Tibial artery (tissue), 4 donors: Measurements from ENCODE around the gene CRACDL.
A peak's percentile ranks its signal among the peaks of the same experiment; 100 is the strongest.

ENCODE experiments used
- DNase-seq, 2 donors: peaks; one replicate each; pipeline ENCODE4 v3.0.0-alpha.2; 2019
- H3K27ac ChIP-seq, 2 donors: fragments of 200-600 bp; sonication (generic) in 1 of 2; 1 replicate in 1 of 2; 2 replicates in 1 of 2; pipeline ENCODE4 v1.5.1; 2018 to 2019; ENCODE audit warnings: mild to moderate bottlenecking in 1 of 2
- H3K27me3 ChIP-seq, 2 donors: fragments of 200-600 bp; sonication (generic) in 1 of 2; one replicate each; pipeline versions ENCODE4 v1.5.1 to v1.6.0; 2016 to 2019
- H3K36me3 ChIP-seq, 3 donors: fragments of 200-600 bp; sonication (generic) in 2 of 3; one replicate each; pipeline ENCODE4 v1.5.1; 2016 to 2019; ENCODE audit warnings: mild to moderate bottlenecking in 2 of 3
- H3K4me1 ChIP-seq, 4 donors: fragments of 200-600 bp; sonication (generic) in 2 of 4; 1 replicate in 3 of 4; 2 replicates in 1 of 4; pipeline ENCODE4 v1.5.1; 2016 to 2019
- H3K4me3 ChIP-seq, 2 donors: fragments of 200-600 bp; sonication (generic) in 1 of 2; 1 replicate in 1 of 2; 2 replicates in 1 of 2; pipeline ENCODE4 v1.5.1; 2018 to 2019; ENCODE audit warnings: mild to moderate bottlenecking in 2 of 2
- H3K9me3 ChIP-seq, 3 donors: fragments of 200-600 bp; sonication (generic) in 1 of 3; one replicate each; pipeline ENCODE4 v1.5.1; 2016 to 2019
- intact Hi-C: fragments of 100-400 bp; cut with DNase I; formaldehyde crosslinking; loops from one replicate; pipeline ENCODE4 v1.15.0; 2023; ENCODE audit warnings: low total_unique reads
- TF ChIP-seq, protein P1 (sequence below), 2 experiments: fragments of 200-600 bp in 1 of 2; fragments of 450-650 bp in 1 of 2; IDR thresholded peaks; one replicate each; pipeline ENCODE4 v1.5.1; 2017 to 2019; ENCODE audit warnings: antibody characterized with exemption in 2 of 2, mild to moderate bottlenecking in 1 of 2, moderate library complexity in 1 of 2

Gene CRACDL

DNA sequence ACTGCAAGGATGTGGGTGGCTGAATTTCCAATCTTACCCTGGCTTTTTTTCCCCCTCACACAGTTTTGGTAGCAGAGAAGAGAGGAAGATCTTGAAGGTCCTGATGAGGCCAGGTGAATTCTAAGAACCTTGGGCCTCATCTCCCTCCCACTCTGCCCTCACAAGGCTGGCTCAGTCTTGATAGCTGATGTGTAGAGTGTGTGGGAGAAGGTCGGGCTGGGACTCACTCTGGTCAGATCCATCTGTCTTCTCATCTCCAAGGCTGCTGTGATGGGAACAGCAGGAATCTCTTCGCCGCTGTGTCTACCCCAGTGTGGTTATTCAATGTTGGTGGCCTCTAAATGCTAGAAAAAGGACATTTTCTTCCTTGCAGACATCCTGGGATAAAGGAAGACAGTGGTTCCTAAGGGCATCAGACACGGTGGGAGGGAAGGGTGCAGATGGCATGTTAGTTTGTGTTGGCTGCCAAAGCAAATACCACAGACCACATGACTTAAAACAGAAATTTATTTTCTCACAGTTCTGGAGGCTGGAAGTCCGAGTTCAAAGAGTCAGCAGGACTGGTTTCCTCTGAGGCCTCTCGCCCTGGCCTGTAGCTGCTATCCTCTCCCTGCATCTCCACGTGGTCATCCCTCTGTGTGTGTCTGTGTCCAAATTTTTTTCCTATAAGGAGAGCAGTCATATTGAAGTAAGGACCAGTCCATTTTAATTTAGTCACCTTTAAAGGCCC, 167.5 kb downstream of the CRACDL start:
- H3K27ac ChIP-seq = peak overlapping the region; percentile 5 to 15
- no peaks in the 10 kb centered on the region for H3K36me3 ChIP-seq
- TF ChIP-seq, protein P1, sequence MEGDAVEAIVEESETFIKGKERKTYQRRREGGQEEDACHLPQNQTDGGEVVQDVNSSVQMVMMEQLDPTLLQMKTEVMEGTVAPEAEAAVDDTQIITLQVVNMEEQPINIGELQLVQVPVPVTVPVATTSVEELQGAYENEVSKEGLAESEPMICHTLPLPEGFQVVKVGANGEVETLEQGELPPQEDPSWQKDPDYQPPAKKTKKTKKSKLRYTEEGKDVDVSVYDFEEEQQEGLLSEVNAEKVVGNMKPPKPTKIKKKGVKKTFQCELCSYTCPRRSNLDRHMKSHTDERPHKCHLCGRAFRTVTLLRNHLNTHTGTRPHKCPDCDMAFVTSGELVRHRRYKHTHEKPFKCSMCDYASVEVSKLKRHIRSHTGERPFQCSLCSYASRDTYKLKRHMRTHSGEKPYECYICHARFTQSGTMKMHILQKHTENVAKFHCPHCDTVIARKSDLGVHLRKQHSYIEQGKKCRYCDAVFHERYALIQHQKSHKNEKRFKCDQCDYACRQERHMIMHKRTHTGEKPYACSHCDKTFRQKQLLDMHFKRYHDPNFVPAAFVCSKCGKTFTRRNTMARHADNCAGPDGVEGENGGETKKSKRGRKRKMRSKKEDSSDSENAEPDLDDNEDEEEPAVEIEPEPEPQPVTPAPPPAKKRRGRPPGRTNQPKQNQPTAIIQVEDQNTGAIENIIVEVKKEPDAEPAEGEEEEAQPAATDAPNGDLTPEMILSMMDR (IDR thresholded peaks at IDR 0.05) = no peak
- DNase-seq = no peak
- no peaks in the 10 kb centered on the region for H3K27me3 ChIP-seq
- no peak overlapping the region for H3K4me3 ChIP-seq
- no peaks in the 10 kb centered on the region for H3K9me3 ChIP-seq
- peaks cover 0 to 15% (median 12%) of the 10 kb centered on the region in 4 donors for H3K4me1 ChIP-seq
- intact Hi-C loops = no loop called here

DNA sequence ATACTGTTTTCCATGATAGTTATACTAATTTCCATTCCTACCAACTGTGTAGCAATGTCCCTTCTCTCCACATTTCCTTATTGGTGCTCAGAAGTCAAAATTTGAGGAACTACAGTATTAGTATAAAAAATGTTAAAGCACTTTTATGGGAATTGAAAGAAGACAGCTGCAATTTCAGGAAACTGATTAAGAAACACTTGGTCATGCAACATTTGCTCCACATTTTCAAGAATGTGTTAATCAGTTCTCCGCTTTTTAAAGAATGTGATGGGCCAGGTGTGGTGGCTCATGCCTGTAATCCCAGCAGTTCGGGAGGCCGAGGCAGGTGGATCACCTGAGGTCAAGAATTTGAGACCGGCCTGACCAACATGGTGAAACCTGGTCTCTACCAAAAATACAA, 171.5 kb downstream of the CRACDL start:
- DNase-seq = no peak
- Histone ChIP-seq H3K27me3 (no peaks in the 10 kb centered on the region), H3K4me3 (no peak overlapping the region), H3K9me3 (no peaks in the 10 kb centered on the region), H3K27ac (no peak overlapping the region), H3K36me3 (no peaks in the 10 kb centered on the region), H3K4me1 (peaks cover 0 to 15% (median 12%) of the 10 kb centered on the region in 4 donors)
- intact Hi-C loops = no loop called here
- TF ChIP-seq, protein P1 (IDR thresholded peaks at IDR 0.05) = no peak

DNA sequence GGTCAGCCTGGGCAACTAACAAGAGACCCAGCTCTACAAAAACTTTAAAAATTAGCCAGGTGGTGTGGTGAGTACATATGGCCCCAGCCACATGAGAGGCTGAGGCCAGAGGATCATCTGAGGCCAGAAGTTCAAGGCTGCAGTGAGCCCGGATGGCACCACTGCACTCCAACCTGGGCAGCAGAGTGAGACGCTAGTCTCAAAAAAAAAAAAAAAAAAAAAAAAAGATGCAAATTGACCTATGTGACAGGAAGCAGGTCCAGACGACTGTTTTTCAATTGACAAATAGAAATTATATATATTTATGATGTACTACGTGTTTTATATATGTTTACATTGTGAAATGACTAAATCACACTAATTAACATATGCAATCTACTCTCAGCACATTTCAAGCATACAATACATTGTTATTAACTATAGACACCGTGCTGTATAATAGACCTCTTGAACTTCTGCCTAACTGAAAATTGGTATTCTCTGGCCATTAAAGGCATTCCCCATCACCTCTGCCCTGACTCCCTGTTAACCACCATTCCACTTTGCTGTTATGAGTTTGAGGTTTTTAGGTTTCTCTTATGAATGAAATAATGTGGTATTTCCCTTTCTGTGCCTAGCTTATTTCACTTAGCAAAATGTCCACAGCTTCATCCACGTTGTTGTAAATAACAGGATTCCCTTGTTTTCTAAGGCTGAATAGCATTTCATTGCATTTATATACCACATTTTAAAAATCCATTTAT, 172.6 kb downstream of the CRACDL start:
- Histone ChIP-seq H3K27me3 (no peaks in the 10 kb centered on the region), H3K27ac (no peak overlapping the region), H3K4me3 (no peak overlapping the region), H3K9me3 (no peaks in the 10 kb centered on the region), H3K4me1 (peaks cover 0 to 9% (median 4%) of the 10 kb centered on the region in 4 donors), H3K36me3 (no peaks in the 10 kb centered on the region)
- TF ChIP-seq, protein P1 (IDR thresholded peaks at IDR 0.05) = no peak
- DNase-seq = no peak
- intact Hi-C loops = no loop called here

DNA sequence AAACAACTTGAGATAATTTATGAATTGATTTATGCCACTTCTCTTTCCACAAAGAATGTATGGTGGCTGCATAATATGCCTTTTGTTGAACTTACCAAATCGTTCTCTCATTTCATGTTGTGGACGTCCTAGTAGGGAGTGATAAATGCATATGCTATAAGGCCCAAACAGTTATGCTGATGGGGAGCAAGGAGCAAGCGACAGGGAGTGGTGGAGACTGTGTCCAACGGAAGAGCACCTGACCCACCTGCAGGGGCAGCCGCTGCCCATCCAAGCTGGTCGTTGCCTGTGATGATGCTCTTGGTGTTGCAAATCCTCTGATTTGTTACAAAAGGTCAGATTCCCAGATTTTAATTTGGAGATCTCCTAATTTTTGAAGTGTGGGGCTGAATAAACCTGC, 174.1 kb downstream of the CRACDL start:
- TF ChIP-seq, protein P1 (IDR thresholded peaks at IDR 0.05) = no peak
- no peak for DNase-seq
- intact Hi-C loops = no loop called here
- Histone ChIP-seq H3K36me3 (no peaks in the 10 kb centered on the region), H3K27me3 (no peaks in the 10 kb centered on the region), H3K4me1 (peaks cover 0 to 21% (median 12%) of the 10 kb centered on the region in 4 donors), H3K4me3 (no peak overlapping the region), H3K27ac (no peak overlapping the region), H3K9me3 (no peaks in the 10 kb centered on the region)

DNA sequence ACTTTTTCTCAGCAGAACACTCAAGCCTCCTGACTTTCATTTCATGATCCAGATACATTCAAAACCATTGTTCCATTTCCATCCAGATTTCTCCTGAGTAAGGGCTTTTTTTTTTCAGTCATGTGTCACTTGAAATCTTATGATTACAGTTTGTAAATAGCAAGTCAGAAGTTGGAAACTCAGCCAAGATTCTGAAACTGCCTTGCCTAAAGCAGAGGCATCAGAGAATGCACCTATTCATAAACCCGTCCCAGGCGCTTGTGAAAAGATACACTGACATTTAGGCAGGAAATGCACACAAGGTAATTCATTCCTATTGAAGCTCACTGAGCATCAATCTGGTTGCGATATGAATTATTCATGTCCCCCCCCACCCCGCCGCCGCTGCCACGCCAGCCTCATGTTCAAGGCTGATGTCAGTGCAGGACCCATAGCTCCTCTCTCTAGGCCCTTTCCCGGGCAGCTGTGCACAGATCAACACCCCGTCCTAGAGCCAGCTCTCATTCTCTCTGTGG, 174.7 kb downstream of the CRACDL start:
- no peak for DNase-seq
- TF ChIP-seq, protein P1 (IDR thresholded peaks at IDR 0.05) = no peak
- peaks cover 0 to 21% (median 12%) of the 10 kb centered on the region in 4 donors for H3K4me1 ChIP-seq
- H3K4me3 ChIP-seq = no peak overlapping the region
- H3K36me3 ChIP-seq = no peaks in the 10 kb centered on the region
- no peaks in the 10 kb centered on the region for H3K27me3 ChIP-seq
- intact Hi-C loops = no loop called here
- no peaks in the 10 kb centered on the region for H3K9me3 ChIP-seq
- no peak overlapping the region for H3K27ac ChIP-seq
